NCI-H460 (cell line): ENCODE measurements around the gene SLC6A2. TPM values are rescaled to one million over a fixed set of nuclear protein-coding genes. Genes with fewer than 3 reads are reported as not detected.
"Not testable (repeated sequence)": the region's sequence is repeated elsewhere in the genome, so short reads cannot be mapped to it uniquely, and the experiment has no call there.

ENCODE experiments used
- DNase-seq: peaks from one replicate; pipeline ENCODE4 v3.0.0-alpha.2; 2016; ENCODE audit warnings: low read depth; ENCODE audit errors: extremely low read depth
- total RNA-seq: library from RNA; depleted of rRNA; stranded (reverse); fragments of >200 nt; shearing (Covaris generic); gene quantifications from 2 replicates; pipeline ENCODE4 v1.2.3, GENCODE V29; 2014

The SLC6A2 gene
- total RNA-seq, 1 experiment from 2014 or later: not detected

GRCh38 chr16:55703003-55704001, 47.5 kb downstream of the SLC6A2 start:
- peak; percentile 40 for DNase-seq

- no peak for DNase-seq
Measured at GRCh38 chr16:55706739-55707384, 51.1 kb downstream of the SLC6A2 start.

GRCh38 chr16:55709801-55710200, 54.0 kb downstream of the SLC6A2 start:
- no peak for DNase-seq

- DNase-seq: no peak
Measured at GRCh38 chr16:55710466-55710865, 54.7 kb downstream of the SLC6A2 start.

GRCh38 chr16:55711959-55712876, 56.4 kb downstream of the SLC6A2 start:
- DNase-seq: peak; percentile 49

GRCh38 chr16:55713103-55713502, 57.3 kb downstream of the SLC6A2 start:
- DNase-seq: no peak

GRCh38 chr16:55717326-55717725, 61.5 kb downstream of the SLC6A2 start:
- DNase-seq: no peak

- no peak for DNase-seq
Measured at GRCh38 chr16:55725055-55725777, 69.4 kb downstream of the SLC6A2 start.

- DNase-seq: no peak
Measured at GRCh38 chr16:55728797-55729196, 73.0 kb downstream of the SLC6A2 start.

GRCh38 chr16:55730115-55730514, 74.3 kb downstream of the SLC6A2 start:
- no peak for DNase-seq

GRCh38 chr16:55732496-55732895, 76.7 kb downstream of the SLC6A2 start:
- no peak for DNase-seq

- DNase-seq: no peak
Measured at GRCh38 chr16:55734665-55735064, 78.9 kb downstream of the SLC6A2 start.

- no peak for DNase-seq
Measured at GRCh38 chr16:55735120-55735781, 79.5 kb downstream of the SLC6A2 start.

- DNase-seq: no peak
Measured at GRCh38 chr16:55736671-55737070, 80.9 kb downstream of the SLC6A2 start.

GRCh38 chr16:55737318-55737717, 81.5 kb downstream of the SLC6A2 start:
- no peak for DNase-seq

GRCh38 chr16:55737966-55738365, 82.2 kb downstream of the SLC6A2 start:
- DNase-seq: no peak

- no peak for DNase-seq
Measured at GRCh38 chr16:55746081-55746480, 90.3 kb downstream of the SLC6A2 start.

GRCh38 chr16:55747785-55748184, 92.0 kb downstream of the SLC6A2 start:
- no peak for DNase-seq

- not testable (repeated sequence) for DNase-seq
Measured at GRCh38 chr16:55752465-55753144, 96.8 kb downstream of the SLC6A2 start.
